Measurements from ENCODE around the gene SPATA45. TPM values are rescaled to one million over a fixed set of nuclear protein-coding genes. Genes with fewer than 3 reads are reported as not detected.

SPATA45 gene
- total and polyA plus RNA-seq, 5 donors from 2014 or later: 0.70 TPM; not detected in 4

DNA sequence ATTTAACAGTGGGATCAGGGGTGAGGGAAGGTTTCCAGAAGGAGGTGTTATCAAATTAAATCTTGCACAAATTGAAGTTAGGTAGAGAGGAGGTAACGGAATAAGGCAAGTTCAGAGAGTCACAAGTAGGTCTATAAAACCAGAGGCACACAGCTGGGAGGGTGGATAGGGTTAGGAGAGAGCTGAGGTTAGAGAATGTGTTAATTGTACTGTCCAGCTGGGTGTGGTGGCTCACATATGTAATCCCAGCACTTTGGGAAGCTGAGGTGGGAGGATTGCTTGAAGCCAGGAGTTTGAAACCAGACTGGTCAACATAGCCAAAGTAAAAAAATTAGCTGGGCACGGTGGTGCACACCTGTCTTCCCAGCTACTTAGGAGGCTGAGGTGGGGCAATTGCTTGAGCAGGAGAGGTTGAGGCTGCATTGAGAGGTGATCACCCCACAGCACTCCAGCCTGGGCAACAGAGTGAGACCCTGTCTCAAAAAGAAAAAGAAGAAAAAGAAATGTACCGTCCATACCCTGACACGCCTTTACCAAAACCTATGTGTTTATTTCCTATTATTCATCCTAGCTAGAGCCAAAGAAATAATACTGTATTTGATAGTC is 20.2 kb downstream of the SPATA45 start:
- Histone ChIP-seq H3K27ac (ENCODE audit: insufficient read depth, low read length, poor library complexity, severe bottlenecking) (no peak overlapping the region), H3K27me3 (ENCODE audit: control insufficient read depth, insufficient read depth, low read length) (no peaks in the 10 kb centered on the region), H3K4me3 (ENCODE audit: low read depth, low read length) (no peak overlapping the region), H3K9me3 (ENCODE audit: control insufficient read depth in 2 of 2, low read length in 2 of 2) (peaks cover 10 to 15% of the 10 kb centered on the region in 2 experiments), H3K36me3 (ENCODE audit: control insufficient read depth, insufficient read depth, low read length) (no peaks in the 10 kb centered on the region), H3K4me1 (ENCODE audit: control insufficient read depth, insufficient read depth, low read length, poor library complexity, severe bottlenecking) (no peaks in the 10 kb centered on the region)
- ATAC-seq (ENCODE audit: low read depth in 2 of 2) (no peak), DNase-seq (no peak)
- H3K9me3 Mint-ChIP-seq: peaks cover 0 to 25% (median 10%) of the 10 kb centered on the region in 7 donors
- H3K27ac Mint-ChIP-seq: no peak overlapping the region
- H3K4me1 Mint-ChIP-seq: peaks cover 0 to 4% (median 0%) of the 10 kb centered on the region in 4 donors
- peaks cover 12% of the 10 kb centered on the region for H3K36me3 Mint-ChIP-seq
- no peaks in the 10 kb centered on the region for H3K27me3 Mint-ChIP-seq
- H3K4me3 Mint-ChIP-seq: no peak overlapping the region

DNA sequence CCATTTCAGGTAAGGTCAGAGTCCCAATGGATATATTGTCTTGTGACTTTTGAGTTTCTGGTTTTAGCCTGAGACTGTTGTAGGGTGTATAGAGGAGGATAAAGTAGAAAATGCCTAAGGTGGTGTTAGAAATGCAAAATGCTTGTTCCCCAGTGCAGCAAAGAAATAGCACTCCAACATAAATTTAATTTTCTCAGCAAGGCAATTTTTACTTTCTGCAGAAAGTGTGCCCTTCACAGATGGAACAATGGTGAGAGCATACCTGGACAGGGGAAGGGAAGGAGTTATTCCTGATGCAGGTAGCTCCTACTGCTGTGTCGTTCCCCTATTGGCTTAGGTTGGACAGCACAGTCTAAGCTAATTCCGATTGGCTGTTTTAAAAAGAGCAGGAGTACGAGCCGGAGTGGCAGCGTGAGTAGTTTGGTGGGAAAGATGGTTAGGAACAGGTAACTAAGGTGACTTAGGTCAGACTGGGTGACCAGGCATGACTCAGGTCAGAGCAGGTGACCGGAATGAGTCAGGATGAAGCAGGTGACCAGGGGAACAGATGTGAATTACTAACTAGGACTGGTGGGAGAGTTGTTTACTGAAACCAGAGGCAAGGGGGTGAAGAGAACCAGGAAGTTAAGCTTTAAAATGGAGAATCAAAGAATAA is 21.5 kb downstream of the SPATA45 start:
- peaks cover 0 to 25% (median 10%) of the 10 kb centered on the region in 7 donors for H3K9me3 Mint-ChIP-seq
- DNase-seq (no peak), ATAC-seq (ENCODE audit: low read depth in 2 of 2) (no peak)
- H3K27ac Mint-ChIP-seq: no peak overlapping the region
- Histone ChIP-seq H3K27me3 (ENCODE audit: control insufficient read depth, insufficient read depth, low read length) (no peaks in the 10 kb centered on the region), H3K9me3 (ENCODE audit: control insufficient read depth in 2 of 2, low read length in 2 of 2) (peaks cover 10 to 15% of the 10 kb centered on the region in 2 experiments), H3K36me3 (ENCODE audit: control insufficient read depth, insufficient read depth, low read length) (no peaks in the 10 kb centered on the region), H3K27ac (ENCODE audit: insufficient read depth, low read length, poor library complexity, severe bottlenecking) (no peak overlapping the region), H3K4me3 (ENCODE audit: low read depth, low read length) (no peak overlapping the region), H3K4me1 (ENCODE audit: control insufficient read depth, insufficient read depth, low read length, poor library complexity, severe bottlenecking) (no peaks in the 10 kb centered on the region)
- H3K27me3 Mint-ChIP-seq: no peaks in the 10 kb centered on the region
- H3K36me3 Mint-ChIP-seq: peaks cover 12% of the 10 kb centered on the region
- H3K4me1 Mint-ChIP-seq: no peaks in the 10 kb centered on the region
- H3K4me3 Mint-ChIP-seq: no peak overlapping the region

DNA sequence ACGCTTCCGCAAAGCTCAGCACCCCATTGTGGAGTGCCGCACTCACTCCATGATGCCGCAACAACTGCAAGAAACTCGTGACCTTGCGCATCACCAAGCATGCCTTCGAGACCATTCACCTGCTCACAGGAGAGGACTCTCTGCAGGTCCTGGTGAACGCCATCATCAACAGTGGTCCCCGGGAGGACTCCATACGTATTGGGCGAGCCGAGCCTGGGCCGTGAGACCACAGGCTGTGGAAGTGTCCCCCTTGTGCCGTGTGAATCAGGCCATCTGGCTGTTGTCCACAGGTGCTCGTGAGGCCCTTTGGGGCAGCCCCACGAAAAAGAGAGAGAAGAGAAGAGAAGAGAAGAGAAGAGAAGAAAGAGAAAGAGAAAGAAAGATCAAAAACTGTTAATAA is 23.2 kb downstream of the SPATA45 start:
- ATAC-seq (ENCODE audit: low read depth in 2 of 2): no peak
- Histone ChIP-seq H3K36me3 (ENCODE audit: control insufficient read depth, insufficient read depth, low read length) (no peaks in the 10 kb centered on the region), H3K9me3 (ENCODE audit: control insufficient read depth in 2 of 2, low read length in 2 of 2) (peaks cover 10 to 15% of the 10 kb centered on the region in 2 experiments), H3K27me3 (ENCODE audit: control insufficient read depth, insufficient read depth, low read length) (no peaks in the 10 kb centered on the region), H3K4me3 (ENCODE audit: low read depth, low read length) (no peak overlapping the region), H3K4me1 (ENCODE audit: control insufficient read depth, insufficient read depth, low read length, poor library complexity, severe bottlenecking) (no peaks in the 10 kb centered on the region), H3K27ac (ENCODE audit: insufficient read depth, low read length, poor library complexity, severe bottlenecking) (no peak overlapping the region)
- H3K27ac Mint-ChIP-seq: no peak overlapping the region
- H3K4me3 Mint-ChIP-seq: no peak overlapping the region
- no peak for DNase-seq
- peaks cover 12% of the 10 kb centered on the region for H3K36me3 Mint-ChIP-seq
- H3K27me3 Mint-ChIP-seq: no peaks in the 10 kb centered on the region
- peaks cover 0 to 25% (median 10%) of the 10 kb centered on the region in 7 donors for H3K9me3 Mint-ChIP-seq
- H3K4me1 Mint-ChIP-seq: peaks cover 0 to 4% (median 0%) of the 10 kb centered on the region in 4 donors

DNA sequence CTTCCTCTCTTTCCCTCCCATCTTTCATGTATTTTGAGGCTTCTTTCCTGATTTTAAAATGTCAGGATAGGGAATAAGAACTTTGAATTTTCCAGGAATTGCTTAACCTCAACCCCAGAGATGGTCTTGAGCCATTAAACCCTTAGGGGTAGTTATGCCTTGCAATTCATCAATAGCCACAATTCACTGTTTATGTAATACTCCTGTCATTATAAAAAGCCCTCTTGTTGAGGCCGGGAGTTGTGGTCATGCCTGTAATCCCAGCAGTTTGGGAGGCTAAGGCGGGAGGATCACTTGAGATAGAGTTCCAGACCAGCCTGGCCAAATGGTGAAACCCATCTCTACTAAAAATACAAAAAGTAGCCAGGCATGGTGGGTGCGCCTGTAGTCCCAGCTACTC is 24.5 kb downstream of the SPATA45 start:
- no peak for ATAC-seq (ENCODE audit: low read depth in 2 of 2)
- Histone ChIP-seq H3K4me1 (ENCODE audit: control insufficient read depth, insufficient read depth, low read length, poor library complexity, severe bottlenecking) (no peaks in the 10 kb centered on the region), H3K9me3 (ENCODE audit: control insufficient read depth in 2 of 2, low read length in 2 of 2) (peaks cover 10 to 15% of the 10 kb centered on the region in 2 experiments), H3K27ac (ENCODE audit: insufficient read depth, low read length, poor library complexity, severe bottlenecking) (no peak overlapping the region), H3K27me3 (ENCODE audit: control insufficient read depth, insufficient read depth, low read length) (no peaks in the 10 kb centered on the region), H3K4me3 (ENCODE audit: low read depth, low read length) (no peak overlapping the region), H3K36me3 (ENCODE audit: control insufficient read depth, insufficient read depth, low read length) (no peaks in the 10 kb centered on the region)
- Mint-ChIP-seq H3K27ac (no peak overlapping the region), H3K27me3 (no peaks in the 10 kb centered on the region), H3K4me3 (no peak overlapping the region), H3K9me3 (peaks cover 0 to 25% (median 10%) of the 10 kb centered on the region in 7 donors), H3K4me1 (peaks cover 0 to 4% (median 0%) of the 10 kb centered on the region in 4 donors), H3K36me3 (peaks cover 12% of the 10 kb centered on the region)
- DNase-seq: no peak

DNA sequence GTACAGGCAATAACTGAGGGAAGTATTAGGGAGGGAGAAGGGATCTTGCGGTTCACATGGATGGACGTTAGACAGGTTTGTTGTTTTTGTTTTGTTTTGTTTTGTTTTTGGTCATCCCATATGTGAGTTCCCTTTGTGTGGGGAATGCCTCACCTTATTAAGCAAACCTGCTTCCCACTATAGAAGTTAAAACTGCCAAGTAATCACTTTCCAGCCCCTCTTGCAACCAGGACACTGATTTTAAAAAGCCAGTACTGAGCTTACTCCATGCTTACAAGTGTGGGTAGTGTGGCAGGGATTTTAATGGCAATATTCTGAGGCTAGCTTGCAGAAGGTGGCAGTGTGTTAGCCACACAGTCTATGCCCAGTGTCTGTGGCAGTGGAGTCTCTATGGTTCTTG is 26.5 kb downstream of the SPATA45 start:
- Histone ChIP-seq H3K27me3 (ENCODE audit: control insufficient read depth, insufficient read depth, low read length) (no peaks in the 10 kb centered on the region), H3K4me1 (ENCODE audit: control insufficient read depth, insufficient read depth, low read length, poor library complexity, severe bottlenecking) (no peaks in the 10 kb centered on the region), H3K36me3 (ENCODE audit: control insufficient read depth, insufficient read depth, low read length) (no peaks in the 10 kb centered on the region), H3K4me3 (ENCODE audit: low read depth, low read length) (no peak overlapping the region), H3K9me3 (ENCODE audit: control insufficient read depth in 2 of 2, low read length in 2 of 2) (peaks cover 8 to 11% of the 10 kb centered on the region in 2 experiments), H3K27ac (ENCODE audit: insufficient read depth, low read length, poor library complexity, severe bottlenecking) (no peak overlapping the region)
- no peak for DNase-seq
- Mint-ChIP-seq H3K4me1 (peaks cover 0 to 4% (median 0%) of the 10 kb centered on the region in 4 donors), H3K27ac (no peak overlapping the region), H3K4me3 (no peak overlapping the region), H3K27me3 (no peaks in the 10 kb centered on the region), H3K36me3 (peaks cover 9% of the 10 kb centered on the region), H3K9me3 (peaks cover 0 to 17% (median 7%) of the 10 kb centered on the region in 7 donors)
- ATAC-seq (ENCODE audit: low read depth in 2 of 2): no peak

DNA sequence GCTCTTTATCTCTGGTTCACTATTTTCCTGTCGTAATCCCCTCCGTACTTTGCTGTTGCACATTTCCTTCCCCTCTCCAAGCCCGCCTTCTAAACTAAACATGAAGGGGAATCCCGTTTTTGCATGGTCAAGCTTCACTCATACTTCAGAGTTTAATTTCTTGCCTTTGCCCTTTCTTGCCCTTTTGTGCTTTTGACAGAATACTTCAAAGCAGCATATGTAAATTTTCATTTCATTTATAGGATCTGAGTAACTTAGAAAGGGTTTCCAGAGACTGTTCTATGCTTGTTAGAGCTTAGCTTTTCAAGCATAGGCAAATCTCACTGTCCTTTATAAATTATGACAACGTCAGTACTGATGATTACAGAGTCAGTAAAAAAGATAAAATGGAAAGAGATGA is 27.7 kb downstream of the SPATA45 start:
- H3K27me3 ChIP-seq (ENCODE audit: control insufficient read depth, insufficient read depth, low read length): no peaks in the 10 kb centered on the region
- Mint-ChIP-seq H3K4me3 (no peak overlapping the region), H3K27ac (no peak overlapping the region), H3K9me3 (peaks cover 0 to 7% (median 2%) of the 10 kb centered on the region in 7 donors), H3K4me1 (peaks cover 0 to 4% (median 0%) of the 10 kb centered on the region in 4 donors), H3K27me3 (no peaks in the 10 kb centered on the region), H3K36me3 (peaks cover 7% of the 10 kb centered on the region)
- no peaks in the 10 kb centered on the region for H3K9me3 ChIP-seq (ENCODE audit: control insufficient read depth in 2 of 2, low read length in 2 of 2)
- H3K27ac ChIP-seq (ENCODE audit: insufficient read depth, low read length, poor library complexity, severe bottlenecking): no peak overlapping the region
- H3K4me1 ChIP-seq (ENCODE audit: control insufficient read depth, insufficient read depth, low read length, poor library complexity, severe bottlenecking): no peaks in the 10 kb centered on the region
- no peak for ATAC-seq (ENCODE audit: low read depth in 2 of 2)
- H3K36me3 ChIP-seq (ENCODE audit: control insufficient read depth, insufficient read depth, low read length): peaks cover 5% of the 10 kb centered on the region
- no peak for DNase-seq
- H3K4me3 ChIP-seq (ENCODE audit: low read depth, low read length): no peak overlapping the region

DNA sequence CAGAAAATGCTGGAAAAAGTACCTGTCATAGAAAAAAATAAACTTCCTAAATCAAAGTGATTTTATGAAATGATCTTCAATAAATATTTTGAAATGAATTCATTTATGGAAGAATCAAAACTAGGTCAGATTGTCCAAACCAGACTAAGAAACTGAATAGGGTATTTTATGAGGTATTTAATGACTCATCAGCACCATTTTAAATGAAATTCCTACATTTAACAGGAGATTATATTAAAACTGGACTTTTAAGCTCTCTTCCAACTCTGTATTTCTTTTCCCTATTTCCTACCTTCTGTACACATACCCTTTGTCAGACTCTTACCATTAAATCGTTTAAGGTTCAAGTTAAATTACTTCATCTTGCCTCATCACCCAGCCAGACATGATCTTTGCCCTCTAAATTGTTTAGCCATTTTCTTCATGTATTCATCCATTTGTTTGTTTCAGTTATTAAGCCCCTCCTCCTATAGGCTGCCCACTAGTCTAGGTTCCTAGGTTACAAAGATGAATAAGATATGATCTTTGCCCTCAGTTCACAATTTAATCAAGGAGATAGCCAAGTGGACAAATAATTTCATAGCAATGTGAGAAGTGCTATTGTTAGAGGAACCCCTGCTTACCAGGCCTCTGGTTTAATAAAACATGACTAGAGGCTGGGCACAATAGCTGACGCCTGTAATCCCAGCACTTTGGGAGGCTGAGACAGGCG is 30.7 kb downstream of the SPATA45 start:
- no peak overlapping the region for H3K4me3 ChIP-seq (ENCODE audit: low read depth, low read length)
- Mint-ChIP-seq H3K27ac (no peak overlapping the region), H3K9me3 (no peaks in the 10 kb centered on the region), H3K27me3 (no peaks in the 10 kb centered on the region), H3K36me3 (peaks cover 3% of the 10 kb centered on the region), H3K4me1 (peaks cover 0 to 4% (median 0%) of the 10 kb centered on the region in 4 donors), H3K4me3 (no peak overlapping the region)
- peaks cover 7% of the 10 kb centered on the region for H3K36me3 ChIP-seq (ENCODE audit: control insufficient read depth, insufficient read depth, low read length)
- no peak for ATAC-seq (ENCODE audit: low read depth in 2 of 2)
- H3K27ac ChIP-seq (ENCODE audit: insufficient read depth, low read length, poor library complexity, severe bottlenecking): no peak overlapping the region
- no peaks in the 10 kb centered on the region for H3K27me3 ChIP-seq (ENCODE audit: control insufficient read depth, insufficient read depth, low read length)
- no peaks in the 10 kb centered on the region for H3K9me3 ChIP-seq (ENCODE audit: control insufficient read depth in 2 of 2, low read length in 2 of 2)
- no peaks in the 10 kb centered on the region for H3K4me1 ChIP-seq (ENCODE audit: control insufficient read depth, insufficient read depth, low read length, poor library complexity, severe bottlenecking)
- DNase-seq: no peak

Measured in CD4-positive, CD25-positive, alpha-beta regulatory T cell (primary cell).